GM21576 (cell line): ENCODE measurements around the gene LDLRAD4.

Source experiments
- ATAC-seq: cut with Tn5 transposase; IDR thresholded peaks from one replicate; pipeline ENCODE4 v1.9.1; 2021; ENCODE audit warnings: mild to moderate bottlenecking, moderate library complexity; ENCODE audit not compliant: unreplicated experiment

LDLRAD4 gene

DNA sequence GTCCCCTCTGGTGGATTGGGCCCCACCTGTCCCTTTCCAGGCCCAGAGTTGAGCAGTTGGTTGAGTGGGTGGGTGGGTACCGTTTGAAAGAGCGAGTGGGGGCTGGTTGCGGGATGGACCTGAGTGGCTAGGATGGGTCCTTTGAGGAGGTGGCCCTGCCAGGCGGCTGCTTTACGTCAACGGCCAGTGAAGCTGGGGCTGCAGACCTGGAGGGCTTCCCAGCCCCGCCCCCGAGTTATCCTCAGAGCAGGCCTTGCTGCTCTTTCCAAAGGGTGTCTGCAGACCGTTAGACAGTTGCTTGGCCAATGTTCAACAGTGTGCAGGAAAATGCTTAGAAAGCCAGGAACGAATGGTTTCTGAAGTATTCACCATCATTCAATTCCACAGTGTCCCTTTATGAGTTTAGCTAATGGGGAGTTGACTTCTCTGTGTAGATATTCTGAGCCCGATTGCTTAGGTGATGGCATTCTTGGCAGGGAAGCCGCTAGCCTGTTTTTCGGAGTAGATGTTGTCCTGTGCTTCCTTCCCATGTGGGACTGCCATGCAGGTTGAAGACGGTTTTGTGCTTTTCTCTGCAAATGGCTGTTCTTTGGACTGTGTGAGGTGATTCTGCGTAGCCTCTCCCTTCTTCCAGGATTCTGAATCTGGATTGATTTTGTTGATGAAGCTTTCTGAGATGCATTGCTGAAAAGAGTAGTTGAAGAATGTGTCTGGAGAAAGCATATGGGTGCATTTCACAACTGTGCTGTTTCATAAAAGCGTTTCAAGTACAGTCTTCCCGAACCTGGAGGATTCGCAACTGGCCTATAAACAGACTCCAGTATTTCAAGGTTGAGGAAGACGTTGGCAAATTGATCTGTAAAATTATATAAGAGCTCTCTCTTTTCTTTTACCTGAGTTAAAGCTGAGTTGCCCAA, 45.8 kb downstream of the LDLRAD4 start:
- no peak for ATAC-seq

DNA sequence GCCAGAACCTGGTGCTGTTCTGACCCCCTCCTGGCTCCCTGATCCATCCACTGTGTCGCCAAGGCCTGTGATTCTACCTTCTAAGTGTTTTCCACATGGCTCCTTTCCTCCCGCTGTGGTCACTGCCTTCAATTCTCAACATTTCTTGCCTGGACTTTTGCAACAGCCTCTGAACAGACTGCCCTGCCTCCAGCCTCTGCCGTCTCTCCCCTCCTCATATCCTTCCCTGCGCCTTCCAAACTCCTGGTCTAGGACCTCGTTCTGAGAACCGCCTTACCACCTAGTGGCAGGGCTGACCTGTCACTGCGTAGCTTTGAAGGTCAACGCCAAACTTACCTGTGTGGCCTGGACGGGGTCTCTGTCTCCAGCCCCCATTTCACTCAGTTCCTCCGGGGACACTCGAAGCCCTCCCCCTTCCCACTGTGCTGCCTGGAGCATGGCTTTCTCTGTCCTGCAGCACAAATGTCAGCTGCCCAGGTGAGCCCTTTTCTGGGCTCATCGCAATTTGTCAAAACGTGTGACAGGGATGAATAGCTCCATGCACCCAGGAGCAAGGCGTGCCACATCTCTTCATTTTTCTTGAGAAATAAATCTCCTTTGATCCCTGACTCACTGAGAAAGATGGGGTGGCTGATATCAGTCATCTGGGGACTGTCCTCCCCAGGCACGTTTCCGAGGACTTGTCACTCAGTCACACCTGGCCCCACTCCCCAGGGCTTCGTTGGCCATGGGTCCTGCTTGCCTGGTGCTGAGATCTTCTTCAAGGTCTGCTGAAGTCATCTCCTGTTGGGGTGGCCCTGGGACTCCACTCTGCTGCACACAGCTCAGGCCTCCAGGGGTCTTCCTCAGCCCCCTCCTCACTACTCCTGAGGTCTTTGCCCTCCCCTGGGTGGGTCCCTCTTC, 46.7 kb downstream of the LDLRAD4 start:
- no peak for ATAC-seq

DNA sequence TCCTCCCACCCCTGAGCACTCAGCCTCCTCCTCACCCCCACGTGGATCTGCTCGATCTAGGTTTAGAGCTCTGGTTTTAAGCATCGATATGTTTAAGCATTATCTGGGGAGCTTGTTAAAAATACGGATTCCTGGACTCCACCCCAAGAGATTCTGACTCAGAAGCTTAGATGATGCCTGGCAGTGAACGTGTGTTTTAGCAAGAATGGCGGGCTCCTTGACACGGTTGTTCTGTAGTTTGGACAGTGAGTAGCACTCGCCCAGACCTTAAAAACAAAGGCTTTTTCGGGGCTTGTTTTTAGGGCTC, 47.3 kb downstream of the LDLRAD4 start:
- no peak for ATAC-seq

DNA sequence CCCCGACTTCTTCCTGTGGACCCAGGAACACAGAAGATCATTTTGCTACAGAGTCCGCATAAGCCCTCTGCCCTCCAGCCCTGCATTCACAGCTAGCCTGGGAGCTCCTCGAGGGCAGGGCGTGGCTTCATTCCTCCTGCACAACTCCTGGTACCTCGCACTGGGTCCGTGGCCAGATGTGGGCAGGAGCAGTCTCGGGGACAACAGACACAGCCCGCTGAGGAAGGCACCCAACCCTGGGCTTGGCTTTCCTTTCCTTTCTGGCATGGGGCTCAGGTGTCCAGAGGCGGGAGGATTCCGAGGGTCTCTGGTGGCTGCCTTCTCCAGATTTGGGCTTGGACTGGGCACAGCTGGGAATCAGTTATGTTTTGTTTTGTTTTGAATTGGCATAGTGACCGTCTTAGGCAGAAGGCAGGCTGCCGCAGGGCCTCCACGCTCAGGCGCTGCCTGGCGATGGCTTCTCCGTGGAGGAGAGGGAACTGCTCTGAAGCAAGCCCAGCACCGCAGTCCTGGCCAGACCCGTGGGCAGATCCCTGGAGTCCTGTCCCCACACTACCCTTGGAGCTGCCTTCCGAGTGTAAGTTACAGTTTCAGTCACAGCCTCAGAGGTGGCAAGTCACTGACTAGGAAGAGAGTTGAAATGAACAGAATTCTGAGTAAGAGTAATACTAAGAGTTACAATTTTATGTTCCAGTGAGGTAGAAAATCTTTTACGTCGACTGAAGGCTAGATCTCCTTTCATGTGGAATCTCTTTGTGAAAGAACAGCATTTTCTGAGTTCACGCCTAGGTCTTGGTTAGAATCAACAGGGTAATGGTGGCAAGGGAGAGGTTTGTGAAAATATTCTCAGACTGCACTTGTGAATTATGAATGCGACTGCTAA, 47.9 kb downstream of the LDLRAD4 start:
- no peak for ATAC-seq

DNA sequence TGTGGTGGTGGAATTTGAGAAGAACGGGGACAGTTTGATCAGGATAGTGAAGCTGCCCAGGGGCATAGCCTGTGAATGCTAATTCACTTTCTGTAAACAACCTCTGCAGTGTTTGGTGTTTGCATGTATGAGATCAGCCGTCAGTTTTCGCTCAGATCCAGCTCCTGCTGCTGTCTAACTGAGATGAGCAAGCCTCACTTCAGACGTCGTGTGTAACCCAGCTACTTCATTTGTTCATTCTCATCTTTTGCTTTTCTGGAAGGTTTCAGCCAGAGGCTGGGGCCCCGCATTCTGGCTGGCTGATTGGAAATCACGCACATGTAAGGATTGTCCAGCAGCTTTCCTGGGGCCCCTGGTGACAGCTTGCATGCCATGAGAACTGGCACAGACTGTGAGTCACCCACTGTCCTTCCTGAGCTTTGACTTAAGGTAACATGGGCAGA, 48.9 kb downstream of the LDLRAD4 start:
- ATAC-seq, result no peak

DNA sequence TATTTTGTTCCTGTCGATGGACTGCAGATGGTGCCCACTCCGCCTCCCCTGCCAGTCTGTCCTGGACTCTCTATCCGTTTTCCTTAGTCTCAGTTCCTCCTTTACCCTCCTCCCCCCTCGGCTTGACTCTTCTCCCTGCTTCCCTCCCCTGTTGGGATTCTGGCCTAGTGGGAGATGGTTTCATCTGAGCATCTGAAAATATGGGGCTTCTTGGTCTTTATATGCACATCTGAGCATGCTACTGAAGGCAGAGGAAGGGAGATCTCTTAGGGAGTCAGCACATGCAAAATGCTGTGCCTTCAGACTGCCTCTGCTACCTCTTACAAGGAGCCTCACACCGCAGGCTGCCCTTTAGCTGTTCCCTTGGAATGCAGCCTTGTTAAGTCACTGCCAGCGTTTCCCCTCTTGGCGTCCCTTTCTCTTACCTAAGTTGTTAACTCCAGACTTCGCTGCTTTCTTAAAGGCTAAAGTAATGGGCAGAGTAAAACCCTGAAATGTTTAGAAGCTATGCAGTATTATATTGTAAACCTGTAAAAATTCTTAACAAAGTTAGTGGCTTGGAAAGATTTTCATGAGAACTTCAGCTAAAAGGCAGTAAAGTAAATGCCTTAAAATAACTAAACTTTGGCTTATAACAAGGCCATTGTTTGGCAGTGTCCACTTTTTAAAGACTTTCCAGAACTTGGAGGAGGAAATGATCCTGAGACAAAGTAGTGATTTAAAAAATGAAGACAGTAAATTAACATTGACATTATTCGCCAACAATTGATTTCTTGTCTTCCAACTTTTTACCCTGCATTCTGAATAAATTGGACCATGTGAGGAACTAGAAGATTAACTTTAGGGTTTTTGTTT, 49.8 kb downstream of the LDLRAD4 start:
- ATAC-seq, result no peak

DNA sequence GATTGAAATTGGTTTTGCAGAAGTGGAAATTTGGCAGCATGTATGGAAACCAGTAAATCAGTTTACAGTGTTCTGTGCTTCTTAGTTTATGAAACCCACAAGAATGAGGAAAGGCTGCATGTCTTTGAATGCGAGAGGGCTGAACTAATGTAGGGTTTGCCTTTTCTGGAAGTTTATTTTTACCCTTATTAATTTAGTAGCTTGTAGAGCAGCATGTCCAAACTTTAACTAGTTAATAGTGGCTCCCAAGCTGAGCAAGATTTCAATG, 50.4 kb downstream of the LDLRAD4 start:
- no peak for ATAC-seq

DNA sequence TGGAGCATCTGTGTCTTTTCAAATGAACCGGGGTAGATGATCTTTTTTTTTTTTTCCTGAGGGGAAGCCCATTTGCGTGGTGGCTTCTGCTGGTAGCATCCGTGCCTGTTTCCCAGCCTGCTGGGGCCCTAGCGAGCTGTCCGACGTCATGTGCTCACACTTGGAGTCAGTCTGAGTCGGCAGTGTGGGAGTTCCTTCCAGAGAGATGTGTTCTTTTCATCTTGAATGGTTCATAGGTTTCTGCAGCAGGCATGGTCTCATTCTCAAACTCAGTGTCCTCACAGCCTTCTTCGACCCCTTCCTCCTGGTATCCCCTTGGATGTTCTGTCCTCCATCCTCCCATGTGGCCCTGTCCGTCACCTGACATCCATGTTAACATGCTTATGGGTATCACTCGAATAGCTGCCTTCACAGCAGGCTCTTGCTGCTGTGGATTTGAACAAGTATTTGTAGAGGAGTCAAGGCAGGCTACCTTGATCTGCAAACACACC, 51.0 kb downstream of the LDLRAD4 start:
- no peak for ATAC-seq

DNA sequence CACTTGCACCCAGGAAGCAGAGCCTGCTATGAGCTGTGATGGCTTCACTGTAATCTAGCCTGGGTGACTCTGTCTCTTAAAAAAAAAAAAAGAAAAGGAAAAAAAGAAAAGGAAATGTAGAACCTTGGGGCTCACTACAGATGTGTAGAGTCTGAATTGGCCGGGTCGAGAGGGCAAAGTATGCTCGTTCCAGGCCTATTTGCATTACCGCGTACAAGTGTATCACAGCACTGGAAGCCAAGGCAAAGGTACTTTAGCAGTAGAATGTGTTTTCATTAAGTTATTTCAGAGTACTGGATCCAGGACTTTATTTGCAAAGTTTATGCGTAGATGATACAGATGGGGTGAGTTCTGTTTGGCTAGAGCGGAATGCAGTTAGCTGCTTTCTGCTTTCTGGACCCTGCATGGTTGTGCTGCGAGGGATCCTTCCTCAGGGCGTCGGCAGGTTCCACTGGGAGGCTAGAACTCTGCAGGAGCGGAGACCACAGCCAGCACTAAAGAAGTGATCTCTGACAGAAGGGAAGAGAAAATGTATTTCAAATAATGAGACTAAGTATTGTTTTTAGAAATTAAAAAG, 51.8 kb downstream of the LDLRAD4 start:
- no peak for ATAC-seq

DNA sequence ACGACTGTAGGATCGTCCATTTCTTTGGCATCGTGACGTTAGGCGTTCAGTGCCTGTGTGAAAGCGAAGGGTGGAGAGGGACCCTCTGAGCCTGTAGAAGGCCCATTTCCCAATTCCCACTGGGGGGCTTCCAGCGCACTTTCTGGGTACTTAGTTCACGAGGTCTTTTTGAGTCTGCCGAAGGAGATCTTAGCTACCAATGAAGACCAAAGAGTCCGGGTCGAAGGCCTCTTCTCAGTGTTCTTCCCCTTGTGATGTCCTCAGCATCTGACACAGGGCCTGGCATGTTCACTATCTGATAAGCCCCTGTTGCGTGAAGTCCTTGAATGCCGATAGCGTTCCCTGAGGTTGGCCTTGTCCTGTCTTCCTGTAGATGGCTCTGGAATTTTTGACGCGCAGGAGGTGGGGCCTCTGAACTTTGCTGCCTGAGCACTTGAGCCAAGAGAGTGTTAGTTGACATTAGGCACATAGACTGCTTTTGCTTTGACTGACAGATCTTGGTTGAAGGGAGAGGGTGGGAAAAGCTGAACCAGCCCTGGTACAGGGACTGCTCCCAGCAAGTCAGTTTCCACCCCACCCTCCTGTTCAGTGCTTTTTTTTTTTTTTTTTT, 52.8 kb downstream of the LDLRAD4 start:
- ATAC-seq, result no peak

DNA sequence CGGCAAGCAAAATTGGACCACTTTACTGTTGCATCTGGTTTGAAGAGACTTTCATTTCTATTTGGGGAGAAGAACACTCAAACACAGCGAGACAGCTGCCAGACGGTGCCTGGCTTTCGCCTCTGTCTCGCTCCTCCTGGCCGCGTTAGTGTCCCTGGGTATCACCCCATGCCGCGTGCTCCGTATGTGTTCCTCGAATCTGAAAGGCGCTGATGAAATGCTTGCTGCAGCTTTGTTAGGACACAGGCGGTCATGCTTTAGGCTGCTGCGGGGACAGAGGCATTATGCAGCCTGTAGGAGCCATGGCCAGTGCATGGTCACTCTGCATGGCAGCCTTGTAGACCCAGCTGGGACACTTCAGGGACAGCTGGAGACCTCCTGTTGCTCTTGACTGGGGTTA, 53.9 kb downstream of the LDLRAD4 start:
- no peak for ATAC-seq

DNA sequence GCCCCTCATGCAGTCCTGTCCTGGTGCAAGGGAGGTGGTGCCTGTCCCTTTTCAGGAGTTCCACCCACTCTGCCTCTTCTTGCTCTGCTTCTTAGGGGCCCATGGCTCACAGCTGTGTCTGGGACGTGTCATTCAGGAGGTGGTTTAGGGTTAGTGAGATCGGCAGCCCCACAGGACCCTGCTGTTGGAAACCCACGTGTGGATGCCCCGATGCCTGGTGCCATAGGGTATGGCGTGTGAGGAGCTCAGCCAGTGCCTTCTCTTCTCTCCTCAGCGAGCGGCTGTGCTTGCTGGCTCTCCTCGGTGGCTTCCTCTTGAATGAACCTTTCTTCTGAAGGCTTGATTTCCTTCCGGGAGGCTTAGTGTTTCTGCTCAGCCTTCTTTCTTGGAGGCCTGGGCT, 55.2 kb downstream of the LDLRAD4 start:
- ATAC-seq, result no peak

DNA sequence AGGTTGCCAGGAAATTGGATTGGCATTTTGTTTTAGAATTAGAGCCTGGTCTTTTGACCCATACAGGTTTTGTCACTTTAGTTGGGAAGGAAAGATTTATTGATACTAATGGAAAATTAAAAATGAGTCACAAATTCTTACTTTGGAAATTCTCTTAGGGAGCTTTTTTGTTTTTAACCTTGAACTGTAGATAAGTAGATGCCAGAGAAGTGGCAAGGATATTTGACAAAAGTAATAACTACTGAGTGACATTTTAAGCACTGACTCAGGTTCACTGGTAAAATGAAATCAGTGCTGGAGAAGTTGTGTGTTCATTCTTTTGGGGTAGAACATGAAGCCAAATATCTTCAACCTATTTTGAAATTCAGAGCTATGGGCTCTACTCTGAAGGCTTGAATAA, 56.5 kb downstream of the LDLRAD4 start:
- ATAC-seq, result no peak

DNA sequence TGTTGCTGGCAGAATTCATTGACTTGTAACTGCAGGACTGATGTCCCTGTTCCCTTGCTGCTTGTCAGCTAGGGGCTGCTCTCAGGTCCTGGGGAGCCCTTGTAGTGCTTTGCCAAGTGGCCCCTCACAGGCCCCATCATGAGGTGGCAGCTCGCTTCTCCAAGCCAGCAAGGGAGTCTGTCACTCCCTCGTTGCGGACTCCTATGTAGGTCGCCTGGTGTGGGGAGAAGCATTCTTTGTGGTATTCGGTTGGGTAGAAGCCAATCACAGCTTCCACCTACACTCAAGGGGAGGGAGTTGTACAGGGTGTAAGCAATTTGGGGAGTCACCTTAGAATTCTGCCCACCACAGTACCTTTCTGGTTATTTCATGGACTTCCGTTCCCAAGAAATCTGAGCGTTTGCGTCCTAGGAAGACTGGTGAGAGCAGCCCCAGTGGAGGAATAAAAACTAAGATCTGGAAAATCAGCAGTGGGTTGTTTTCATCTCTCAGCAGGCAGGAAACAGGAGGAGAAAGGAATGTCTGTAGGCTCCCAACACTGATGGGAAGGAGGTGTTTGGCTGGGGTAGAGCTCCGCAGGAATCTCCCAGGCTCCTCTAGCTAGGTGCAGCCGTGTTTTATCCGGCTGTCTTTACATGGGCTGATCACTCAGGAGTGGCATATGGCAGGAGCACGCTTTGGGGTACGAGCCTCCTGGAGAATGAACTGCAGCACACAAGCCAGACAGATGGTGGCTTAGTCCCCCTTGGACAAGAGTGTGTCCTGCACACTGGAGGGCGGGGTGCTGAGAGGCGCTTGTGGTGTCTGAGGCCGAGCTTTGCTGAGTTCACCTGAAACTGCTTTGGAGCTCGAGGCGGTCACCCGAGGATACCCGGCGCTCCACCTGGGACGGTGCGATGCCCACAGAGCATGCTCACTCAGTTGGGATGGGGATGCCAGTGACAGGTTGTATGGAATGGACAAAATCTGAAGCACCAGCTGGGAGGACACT, 58.3 kb downstream of the LDLRAD4 start:
- no peak for ATAC-seq

DNA sequence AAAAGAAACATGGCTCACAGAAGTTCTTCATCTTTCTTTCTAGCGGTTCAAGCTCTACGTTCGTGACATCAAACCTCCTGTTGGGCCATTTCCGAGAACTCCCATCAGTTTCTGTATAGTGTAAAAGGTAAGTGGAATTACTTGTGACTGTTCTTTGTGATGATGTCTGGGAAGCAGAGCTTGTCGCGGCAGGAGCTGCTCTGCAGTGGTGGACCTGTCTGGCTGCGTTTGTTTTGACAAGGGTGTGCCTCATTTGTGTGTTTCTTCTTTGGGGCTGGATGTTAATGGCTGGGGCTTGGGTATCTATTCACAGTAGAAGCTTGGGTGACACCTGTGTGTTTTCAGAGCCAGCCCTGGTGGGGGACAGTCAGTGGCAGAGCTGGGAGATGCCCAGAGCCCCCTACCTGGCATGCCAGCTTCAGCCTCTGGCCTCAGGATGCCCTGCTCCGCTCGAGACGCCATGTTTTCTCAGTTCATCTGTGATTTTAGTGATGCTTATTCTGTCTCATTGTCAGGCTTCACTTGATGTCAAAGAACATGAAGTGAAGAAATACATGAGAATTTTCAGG, 59.6 kb downstream of the LDLRAD4 start:
- ATAC-seq, result no peak

DNA sequence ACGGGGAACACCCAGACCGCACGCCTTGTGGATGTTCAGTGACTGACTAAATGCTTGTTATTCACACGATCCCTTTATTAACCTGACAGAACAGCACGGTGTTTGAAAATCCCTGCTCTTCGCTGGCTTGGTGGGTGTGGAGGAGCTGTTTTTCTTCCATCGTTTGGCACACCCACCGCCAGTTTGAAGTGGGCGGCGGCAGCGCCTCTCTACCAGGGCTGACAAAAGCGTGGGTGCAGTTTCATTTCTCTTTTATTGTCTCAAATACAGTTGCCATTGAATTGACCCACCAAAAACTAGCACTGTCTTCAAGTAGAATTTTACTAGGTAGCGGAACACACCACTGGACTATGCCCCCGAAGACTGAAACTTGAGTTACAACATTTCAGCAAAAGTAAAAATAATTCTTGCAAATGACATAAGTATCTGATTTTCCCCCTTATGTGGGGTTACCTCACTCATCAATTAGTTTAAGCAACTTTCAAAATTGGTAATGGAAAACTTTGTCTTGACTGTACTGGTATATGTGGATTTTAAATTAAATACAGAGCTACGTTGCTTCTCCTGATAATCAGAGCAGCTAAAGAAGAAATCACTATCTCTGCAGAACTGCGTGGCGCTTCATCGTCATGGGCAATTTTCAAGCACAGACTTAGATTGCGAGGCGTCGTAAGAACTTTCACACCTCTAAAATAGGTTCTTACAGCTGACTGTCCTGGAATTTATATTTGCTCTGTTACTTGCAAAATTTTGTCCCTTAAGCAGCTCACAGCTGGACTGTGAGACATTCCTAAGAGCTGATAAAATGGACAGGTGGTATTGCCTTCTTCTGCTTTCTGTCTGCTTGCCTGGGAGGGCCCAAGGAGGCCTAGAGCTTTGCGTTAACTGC, 60.9 kb downstream of the LDLRAD4 start:
- ATAC-seq, result peak; percentile 50
